HG02642 (cell line): ENCODE results near the gene DUSP28.
"Not testable (repeated sequence)": the region's sequence is repeated elsewhere in the genome, so short reads cannot be mapped to it uniquely, and the experiment has no call there.

Experiments
- ATAC-seq: cut with Tn5 transposase; IDR thresholded peaks from one replicate; pipeline ENCODE4 v1.9.1; 2021; ENCODE audit warnings: mild to moderate bottlenecking; ENCODE audit not compliant: unreplicated experiment, poor library complexity

DUSP28 gene, protein sequence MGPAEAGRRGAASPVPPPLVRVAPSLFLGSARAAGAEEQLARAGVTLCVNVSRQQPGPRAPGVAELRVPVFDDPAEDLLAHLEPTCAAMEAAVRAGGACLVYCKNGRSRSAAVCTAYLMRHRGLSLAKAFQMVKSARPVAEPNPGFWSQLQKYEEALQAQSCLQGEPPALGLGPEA

DNA sequence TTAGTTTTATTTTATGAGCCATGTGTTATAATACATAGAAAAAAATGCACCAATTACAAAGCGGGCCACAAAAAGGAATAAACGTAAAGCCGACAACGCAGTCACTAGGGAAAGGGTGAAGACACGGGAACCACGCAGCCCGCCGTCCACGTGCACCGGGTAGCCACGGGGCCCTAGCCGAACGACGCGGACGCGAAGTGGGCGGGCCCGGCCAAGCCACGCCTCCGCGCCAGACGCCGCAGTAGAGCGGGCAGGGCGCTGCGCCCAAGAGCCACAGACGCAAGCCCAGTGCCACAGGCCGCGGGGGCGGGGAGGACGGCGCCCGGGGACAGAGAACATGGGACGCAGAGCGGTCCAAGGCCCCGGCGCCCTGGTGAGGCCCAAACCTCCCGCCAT lies at the start of gene DUSP28:
DUSP28 (plus strand) TSS at position 274 of the 396 bp plus-strand sequence. CDS start 328 bp downstream, outside the sequence.
- ATAC-seq = peak; percentile 63

DNA sequence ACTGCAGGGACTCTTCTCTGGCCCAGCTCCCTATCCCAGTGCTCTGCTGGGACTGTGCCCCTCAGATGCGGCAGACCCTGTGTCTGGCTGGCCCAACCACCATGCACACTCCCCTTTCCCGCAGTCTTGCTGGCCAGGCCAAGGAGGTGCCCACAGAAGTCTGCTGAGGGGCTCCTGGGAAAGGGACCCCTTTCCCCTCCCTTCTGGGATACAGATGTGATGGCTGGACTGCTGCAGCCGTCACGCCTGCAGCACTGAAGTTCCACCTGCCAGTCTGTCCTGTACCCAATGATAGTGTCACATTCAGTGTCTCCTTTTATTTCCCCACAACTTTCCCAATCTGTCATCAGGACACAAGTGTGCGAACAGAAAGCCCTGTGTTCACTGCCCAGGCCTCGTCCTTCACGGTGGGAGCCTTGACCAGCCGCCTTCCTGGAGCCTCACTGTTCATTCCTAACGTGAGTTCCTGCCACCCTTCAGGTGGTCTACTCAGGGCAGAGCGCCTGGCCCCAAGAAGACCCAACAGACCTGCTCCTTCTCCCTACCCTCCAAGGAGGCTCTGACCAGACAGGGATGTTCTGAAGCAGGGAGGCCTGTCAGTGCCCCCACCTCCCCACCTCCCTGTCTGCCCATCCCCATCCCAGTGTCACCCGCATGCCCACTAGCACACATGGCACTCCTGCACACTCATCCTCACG lies 49.5 kb upstream of the DUSP28 start:
- ATAC-seq = no peak

DNA sequence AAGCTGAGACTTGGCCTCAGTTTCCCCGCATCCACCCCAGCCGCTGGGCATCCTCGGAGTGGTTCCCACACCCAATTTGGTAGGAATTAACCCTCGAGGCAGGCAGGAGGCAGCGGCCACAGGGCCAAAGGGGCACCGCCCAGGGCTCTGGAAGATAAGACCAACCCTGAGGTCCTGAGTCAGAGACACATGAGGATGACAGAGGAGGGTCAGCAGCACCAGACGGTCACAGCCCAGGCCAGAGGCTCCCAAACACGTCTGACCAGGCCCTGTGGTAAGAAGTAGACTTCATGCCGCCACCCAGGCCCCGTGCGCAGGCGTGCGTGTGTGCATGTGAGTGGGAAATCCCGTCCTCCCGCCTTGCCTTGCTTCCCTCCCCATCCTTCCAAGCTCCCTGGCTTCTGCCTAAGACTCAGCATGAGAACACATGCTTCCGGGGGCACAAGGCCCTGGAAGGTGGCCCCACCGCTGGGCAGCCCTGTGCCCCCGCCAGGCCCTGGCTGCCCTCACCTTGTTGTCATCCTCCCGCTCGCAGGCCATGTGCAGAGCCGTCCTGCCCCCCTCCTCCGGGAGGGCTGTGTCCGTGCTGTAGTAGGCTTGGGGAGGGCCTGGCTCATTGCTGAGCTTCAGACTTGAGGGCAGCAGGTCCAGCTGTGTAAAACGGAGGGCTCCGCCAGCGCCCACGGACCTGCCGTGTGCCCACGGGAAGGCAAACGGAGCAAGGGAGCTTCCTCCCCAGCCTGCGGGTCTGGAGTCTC lies 48.6 kb upstream of the DUSP28 start:
- no peak for ATAC-seq

DNA sequence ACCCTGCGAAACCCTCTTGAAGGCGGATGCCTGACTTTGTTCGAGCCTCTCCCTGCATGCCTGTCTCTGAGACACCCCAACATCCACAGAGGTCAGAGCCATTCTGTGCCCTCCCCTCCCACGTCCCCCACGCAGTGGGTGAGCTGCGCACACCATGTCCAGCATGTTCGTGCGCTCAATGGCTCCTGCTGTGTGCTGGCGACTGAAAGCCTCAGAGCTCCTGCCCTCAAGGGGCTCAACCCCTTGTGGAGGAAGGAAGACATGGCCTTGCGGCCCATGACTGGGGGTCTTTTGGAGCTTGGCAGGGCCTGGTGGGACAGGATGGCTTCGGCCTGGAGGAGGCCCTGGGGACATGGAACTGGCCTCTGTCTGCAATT lies 48.1 kb upstream of the DUSP28 start:
- ATAC-seq = no peak

DNA sequence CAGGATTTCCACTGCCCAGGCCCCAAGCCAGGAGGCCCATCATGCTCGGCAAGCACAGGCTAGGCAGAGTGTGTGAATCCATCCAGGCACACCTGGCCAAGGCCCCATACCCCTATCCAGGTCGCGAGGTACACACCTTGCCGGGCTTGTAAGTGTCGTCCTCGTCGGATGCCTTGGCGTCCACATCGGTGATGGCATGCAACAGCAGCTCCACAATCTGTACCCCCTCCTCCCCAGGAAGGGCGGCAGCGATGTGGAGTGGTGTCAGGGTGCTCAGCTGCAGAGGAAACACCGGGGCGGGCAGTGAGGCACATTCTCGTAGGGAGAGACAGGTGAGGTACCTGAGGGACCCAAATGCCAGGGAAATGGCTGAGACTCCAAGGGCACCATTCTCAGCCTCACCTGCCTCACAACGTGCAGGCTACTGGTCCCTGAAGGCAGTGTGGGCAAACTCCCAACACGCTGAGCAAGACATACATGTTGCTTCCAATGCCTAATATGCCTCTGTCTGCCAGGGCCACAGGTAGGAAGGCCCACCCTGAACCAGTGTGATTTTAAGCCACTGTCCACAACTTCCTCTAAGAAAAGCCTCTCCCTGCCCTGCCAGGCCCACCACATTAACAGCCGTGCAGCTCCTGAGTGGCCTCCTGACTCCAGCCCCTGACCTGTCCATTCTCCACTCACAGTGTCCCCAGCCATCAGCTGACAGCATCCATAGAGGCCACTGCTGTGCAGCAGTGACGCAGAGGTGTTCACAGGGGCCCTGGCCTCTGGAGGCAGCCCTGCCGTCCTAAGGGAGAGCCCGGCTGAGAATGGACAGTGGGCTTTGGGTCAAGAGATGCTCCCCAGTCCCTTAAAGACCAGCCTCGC lies 47.3 kb upstream of the DUSP28 start:
- no peak for ATAC-seq

DNA sequence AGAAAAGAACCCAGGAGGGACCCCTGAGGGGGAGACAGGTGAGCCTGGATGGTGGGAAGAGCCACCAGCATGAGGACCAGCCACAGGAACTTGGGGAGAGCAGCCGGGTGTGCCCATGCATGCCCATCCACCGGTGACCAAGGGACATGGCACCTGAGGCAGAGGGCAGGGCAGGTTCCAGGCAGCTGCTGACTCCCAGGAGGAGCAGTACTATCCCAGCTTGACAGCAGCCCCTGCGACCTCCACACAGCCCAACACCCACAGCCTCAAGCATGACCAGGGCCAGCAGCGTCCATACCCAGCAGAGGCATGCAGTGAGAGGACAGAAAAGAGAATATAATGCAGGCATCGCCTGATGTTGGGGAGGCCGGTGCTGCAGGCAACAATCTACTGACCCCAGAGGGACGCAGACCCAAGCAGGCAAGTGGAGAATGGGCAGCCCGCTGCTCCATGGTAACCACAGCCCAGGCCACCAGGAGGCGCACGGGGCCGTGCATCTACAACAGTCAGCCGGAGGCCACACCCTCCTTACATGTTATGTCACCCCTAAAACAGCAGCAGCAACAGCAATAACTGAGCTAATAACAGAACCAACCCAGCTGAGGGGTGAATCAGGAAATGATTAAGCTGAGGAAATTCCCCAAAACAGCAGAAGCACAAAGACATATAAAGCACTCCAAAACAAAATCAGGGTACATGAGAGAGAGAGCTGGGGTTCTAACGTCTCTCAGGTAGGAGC lies 46.4 kb upstream of the DUSP28 start:
- ATAC-seq = peak; percentile 92

DNA sequence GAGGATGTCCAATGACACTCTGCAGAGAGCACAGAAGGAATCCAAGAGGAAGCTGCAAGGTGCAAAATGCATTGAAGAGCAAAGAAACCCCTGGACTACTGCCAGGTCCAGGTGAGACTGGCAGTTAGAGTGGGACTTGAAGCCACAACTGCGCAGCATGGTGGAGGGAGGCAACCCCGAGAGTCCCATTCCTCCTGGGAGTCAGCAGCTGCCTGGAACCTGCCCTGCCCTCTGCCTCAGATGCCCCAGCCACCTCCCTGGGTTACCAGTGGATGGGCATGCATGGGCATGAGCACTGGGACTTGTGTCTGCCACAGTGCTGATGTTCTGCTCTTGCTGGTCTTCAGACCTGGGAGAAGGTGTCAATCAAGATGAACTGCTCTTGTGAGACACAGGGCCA lies 45.5 kb upstream of the DUSP28 start:
- ATAC-seq = no peak

DNA sequence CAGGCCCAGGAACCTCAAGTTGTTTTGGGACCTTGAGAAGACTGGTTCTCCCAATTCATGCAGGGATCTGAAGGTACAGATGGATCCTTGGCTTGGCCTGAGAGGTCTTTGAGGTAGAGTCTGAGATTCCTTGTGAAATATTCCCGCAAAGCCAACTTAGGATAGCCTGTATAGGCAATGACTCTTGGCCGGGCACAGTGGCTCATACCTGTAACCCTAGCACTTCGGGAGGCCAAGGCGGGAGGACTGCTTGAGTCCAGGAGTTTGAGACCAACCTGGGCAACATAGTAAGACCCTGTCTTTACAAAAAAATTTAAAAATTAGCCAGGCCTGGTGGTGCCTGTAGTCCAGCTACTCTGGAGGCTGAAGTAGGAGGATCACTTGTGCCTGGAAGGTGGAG lies 42.8 kb upstream of the DUSP28 start:
- no peak for ATAC-seq

DNA sequence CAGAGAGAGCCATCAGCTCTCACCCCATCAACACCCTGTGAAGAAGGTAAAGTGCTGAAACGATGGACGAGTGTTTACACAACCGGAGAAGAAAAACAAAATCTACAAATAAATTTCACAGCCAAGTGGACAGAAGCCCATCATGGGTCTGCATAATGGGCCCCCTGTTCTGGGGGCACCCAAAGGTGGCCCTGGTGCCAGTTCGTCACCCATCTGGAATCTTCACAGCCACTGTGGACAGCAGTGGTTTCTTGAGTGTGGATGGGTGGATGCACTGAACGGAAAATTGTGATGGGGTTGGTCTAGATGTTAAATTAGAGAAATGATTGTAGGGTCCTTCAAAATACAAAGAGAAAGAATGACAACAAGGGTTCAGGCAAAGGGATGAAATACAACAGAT lies 41.2 kb upstream of the DUSP28 start:
- ATAC-seq = no peak

DNA sequence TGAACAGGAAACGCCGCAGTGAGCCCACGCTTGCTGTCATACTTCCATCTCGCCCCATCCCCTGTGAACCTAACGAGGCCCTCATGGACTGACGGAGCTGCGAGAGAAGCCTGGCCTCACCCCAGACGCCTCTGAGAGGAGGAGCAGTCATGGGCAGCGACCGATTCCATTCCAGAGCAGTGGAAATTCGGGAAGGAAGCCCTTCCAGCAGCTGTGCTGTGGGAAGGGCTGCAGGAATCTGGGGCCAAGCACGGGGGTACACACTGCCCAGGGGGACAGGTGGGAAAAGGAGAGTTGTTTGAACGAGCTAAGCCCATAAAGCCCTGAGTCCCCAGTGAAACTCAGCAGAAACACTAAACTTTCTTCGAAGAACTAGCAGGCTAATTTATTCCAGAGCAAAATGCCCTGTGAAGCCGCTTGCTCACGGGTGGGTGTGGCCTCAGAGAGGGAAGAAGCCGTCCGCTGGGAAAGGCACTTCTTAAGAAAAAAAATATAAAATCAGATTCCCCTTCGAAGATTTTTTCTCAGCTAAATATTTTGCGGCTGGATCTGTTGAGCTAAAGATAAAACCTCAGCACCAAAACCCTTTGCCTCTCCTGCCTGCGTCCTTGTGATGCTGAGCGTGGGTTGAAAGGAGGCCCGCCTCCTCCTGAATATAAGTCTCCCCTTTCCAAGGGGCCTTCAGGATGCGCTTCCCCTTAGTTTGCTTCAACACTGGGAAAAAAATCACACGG lies 40.6 kb upstream of the DUSP28 start:
- no peak for ATAC-seq

DNA sequence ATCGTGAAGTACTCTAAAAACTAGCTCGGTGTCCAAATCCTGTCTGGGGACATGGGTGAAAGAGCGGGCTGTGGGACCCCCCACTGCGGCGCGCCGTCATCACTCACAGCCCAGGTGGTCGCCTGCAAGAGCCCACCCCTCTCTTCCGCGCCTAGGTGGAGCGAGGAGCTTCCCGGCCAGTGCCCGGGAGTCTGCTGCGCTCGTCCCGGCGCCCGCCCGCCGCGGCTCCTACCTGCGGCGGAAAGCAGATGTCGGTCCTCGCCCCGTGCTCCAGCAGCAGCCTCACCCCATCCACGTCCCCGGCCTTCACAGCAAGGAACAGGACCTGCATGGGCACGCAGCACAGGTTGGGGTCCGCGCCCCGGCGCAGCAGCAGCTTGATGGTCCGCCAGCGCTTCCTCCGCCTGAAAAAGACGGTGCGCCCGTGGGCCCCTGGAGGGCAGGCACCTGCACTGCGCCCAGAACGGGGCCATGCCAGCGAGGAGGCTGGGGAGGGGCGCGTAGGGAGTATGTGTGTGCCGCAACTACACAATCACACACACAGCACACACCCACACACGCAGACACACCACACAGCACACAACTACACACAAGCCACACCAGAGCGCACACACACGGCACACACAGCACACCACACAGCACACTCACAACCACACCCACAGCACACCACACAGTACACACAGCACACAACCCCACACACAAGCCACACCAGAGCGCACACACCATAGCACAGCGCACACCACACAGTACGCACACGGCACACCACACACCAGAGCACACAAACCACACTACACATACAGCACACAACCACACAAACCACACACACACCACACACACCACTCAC lies 39.8 kb upstream of the DUSP28 start:
- no peak for ATAC-seq

DNA sequence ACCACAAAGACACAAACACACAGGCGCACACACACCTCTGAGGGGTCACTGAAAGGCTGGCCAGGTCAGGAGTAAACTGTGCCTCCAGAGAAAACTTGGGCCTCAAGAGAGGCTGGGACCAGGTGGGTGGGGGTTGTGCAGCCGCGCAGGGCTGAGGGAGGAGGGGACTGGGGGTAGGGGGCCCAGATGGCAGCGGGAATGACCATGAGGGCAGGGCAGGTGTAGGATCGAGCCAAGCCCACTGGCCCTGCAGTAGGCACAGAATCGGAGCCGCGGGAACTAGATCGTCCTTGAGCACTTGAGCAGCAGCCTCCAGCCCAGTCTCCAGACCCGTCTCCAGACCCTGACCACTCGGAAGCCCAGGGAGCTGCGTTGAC lies 39.2 kb upstream of the DUSP28 start:
- ATAC-seq = no peak

DNA sequence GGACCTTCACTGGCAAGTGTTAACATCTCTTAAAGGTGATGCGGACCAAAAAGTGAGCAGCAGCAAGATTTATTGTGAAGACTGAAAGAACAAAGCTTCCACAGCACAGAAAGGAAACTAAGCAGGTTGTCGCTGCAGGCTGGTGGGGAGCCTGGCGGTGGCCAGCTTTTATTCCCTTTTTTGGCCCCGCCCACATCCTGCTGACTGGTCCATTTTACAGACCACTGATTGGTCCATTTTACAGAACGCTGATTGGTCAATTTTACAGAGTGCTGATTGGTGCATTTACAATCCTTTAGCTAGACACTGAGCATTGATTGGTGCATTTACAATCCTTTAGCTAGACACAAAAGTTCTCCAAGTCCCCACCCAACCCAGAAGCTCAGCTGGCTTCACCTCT lies 38.3 kb upstream of the DUSP28 start:
- not testable (repeated sequence) for ATAC-seq

DNA sequence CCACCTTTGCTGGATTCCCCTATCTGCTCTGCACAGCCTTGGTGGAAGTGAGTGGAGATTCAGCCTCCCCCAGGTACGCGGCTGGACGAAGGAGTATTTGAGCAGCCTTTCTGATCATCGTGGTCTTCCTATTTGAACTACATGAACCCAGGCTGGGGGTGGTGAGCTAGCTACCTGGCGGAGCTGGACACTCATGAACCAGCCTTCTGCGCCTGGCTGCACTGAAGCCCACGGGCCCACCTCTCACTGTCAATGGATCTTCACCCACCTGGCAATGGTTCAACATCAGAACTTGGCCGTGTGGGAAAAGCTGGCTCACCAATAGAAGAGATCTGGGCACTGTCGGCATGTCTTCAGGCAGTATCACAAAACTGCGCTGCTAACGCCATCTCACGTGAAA lies 37.8 kb upstream of the DUSP28 start:
- ATAC-seq = no peak

DNA sequence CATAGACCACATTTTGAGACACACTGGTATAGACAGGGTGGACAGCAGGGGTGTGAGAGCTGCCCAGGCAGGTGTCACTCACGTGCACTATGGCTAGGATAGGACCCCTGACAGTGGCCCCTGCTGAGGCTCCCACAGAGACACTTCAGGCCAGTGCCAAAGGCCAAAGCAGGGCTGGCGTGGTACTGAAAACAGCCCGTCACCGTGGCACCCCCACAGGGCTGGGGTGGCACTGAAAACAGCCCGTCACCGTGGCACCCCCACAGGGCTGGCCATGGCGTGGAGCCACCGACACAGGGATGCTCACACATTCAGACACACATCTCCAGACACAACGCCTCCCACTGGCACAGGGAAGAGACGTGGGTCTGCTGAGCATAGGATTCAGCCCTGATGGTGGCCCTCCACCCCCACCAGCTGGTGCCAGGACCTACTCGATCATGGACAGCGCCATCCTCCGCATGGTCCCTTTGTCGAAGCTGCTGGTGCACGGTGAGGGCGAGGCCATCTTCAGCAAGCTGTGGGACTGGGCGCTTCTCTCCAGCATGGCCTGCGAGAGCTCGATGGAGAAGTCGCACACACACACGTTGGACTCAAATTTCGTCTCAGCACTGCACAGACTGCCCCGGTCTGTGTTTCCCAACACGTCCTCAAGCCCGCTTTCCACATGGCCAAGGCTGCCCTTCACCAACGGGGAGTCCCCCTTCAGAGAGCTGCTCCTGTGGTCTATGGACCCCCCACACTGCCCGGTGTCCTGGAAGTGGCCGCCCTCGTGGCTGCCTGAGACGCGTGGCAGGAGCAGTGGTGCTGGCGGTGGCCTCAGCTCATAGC lies 36.5 kb upstream of the DUSP28 start:
- ATAC-seq = no peak

DNA sequence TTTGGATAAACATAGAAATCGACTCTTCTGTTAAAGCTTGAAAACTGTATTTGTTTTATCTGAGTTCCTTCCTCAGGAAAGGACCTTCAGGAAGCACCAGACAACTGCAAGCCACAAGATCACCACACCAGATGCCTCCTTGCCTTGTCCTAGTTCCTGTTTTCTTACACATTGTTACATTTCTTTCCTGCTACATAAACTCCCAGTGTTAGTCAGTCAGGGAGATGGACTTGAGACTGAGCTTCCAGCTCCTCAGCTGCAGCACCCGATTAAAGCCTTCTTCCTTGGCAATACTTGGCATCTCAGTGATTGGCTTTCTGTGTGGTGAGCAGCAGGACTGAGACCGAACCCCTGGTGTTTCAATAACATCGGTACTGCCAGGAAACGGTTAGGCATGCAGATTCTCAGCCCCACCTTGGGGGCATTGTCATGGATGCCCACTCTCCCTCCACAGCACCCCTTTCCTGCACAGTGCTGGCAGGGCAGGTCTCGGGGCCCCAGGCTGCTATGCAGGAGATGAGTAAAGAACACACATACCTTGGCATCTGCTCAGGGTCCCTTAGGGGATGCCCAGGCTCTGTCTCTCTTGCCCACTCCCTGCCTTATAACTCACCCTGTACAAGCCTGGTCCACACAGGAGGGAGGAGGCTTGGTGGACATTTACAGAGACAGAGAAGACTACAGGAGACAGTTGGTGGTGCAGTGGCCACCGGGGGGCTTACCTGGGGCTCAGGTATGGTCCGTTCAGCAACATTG lies 35.0 kb upstream of the DUSP28 start:
- ATAC-seq = no peak

DNA sequence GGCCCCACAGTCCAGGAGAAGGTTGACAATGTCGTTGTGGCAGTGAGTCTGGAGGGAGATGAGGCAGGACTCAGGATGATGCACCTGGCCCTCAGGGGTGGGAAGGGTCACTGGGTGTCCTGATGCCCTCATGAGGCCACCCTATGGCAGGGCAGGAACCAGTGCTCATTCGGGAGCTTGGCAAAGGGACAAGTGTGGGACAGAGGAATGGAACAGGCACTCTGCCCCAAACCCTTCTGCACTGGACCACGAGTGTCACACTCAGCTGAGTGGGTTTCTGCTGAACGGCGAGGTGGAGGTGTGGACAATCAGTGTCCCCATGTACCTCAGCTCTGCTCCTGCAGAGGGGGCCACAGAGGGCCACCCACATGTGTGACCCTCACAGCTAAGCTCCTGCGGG lies 34.4 kb upstream of the DUSP28 start:
- no peak for ATAC-seq
